HG03565 (cell line): ENCODE results near the gene RBMS1.
"Not testable (repeated sequence)": the region's sequence is repeated elsewhere in the genome, so short reads cannot be mapped to it uniquely, and the experiment has no call there.

ENCODE experiments used
- ATAC-seq: cut with Tn5 transposase; IDR thresholded peaks from one replicate; pipeline ENCODE4 v1.9.1; 2021; ENCODE audit warnings: mild to moderate bottlenecking, moderate library complexity; ENCODE audit not compliant: unreplicated experiment

Gene RBMS1

DNA sequence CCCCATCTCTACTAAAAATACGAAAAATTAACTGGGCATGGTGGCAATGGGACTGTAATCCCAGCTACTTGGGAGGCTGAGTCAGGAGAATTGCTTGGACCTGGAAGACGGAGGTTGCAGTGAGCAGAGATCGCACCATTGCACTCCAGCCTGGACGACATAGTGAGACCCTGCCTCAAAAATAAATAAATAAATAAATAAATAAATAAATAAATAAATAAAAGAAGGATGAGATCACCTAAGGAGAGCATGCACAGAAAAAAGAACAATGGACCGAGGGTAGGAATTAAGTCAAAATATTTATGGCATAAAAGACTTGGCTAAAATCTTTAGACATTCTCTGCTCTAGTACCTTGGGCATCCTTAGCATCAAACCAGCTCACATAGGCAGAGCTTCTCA, 8.9 kb upstream of the RBMS1 start:
- ATAC-seq: no peak

DNA sequence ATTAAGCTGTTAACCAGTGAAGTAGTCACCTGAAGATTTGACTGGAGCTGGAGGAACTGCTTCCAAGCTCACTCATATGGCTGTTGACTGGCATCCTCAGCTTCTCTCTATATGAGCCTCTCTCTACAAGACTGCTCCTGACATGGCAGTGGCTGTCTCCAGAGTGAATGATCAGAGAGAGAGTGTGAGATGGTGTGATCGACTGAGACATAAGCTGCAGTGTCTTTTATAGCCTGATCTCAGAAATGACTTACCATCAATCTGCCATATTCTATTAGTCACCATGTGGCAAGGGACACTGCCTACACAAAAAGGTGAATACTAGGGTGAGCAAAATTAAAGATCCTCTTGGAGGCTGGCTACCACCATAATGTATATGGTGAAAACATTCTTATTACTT, 7.8 kb upstream of the RBMS1 start:
- no peak for ATAC-seq

DNA sequence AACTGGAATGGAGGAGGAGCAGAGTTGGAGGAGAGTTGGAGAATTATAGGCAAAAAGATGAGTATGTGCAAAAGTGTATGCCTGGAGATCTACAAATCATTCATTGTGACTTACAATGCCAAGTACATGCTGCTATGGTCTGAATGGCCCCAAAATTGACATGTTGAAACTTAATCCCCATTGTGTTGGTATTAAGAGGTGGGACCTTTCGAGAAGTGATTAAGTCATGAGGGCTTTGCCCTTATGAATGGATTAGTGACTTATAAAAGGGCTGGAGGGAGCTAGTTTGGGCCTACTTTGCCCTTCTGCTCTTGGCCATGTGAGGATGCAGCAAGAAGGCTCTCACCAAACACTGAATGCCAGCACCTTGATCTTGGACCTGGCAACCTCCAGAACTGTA, 6.3 kb upstream of the RBMS1 start:
- no peak for ATAC-seq

DNA sequence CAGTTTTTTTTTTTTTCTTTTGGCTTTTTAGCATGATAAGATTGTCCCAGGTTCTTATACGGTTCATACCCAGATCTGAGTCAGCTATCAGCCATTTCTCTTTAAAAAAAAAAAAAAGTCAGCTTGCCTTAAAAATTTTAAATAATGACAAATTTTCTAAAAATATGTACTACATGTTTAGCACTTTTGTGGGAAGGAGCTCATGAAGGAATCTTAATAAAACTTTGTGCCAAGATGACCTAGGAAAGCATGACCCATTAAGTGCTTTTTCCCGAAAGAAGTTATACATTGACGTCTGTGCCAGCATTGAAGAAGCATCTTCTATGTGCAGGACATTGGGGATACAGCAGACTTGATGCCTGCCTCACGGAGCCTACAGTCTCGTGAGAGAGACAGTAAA, 4.5 kb upstream of the RBMS1 start:
- ATAC-seq: no peak

DNA sequence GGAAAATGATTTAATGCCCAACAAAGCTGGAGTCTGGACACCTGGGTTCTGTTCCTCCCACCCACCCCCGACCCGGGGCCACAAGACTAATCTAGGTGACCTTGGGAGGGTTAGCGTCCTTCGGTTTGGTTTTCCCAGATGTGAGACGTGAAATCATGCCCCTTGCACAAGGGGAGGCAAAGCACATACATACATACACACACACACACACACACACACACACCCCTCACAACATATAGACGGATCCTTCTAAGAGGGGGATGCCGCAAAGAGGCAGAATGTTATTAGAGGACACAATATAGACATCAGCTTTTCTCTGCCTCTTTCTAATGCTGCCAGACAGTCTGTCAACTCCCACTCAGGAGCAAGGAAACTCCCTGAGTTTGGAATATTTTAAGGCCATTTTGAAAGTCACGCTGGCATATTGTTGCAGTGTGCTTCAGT, 616 bp upstream of the RBMS1 start:
- no peak for ATAC-seq

DNA sequence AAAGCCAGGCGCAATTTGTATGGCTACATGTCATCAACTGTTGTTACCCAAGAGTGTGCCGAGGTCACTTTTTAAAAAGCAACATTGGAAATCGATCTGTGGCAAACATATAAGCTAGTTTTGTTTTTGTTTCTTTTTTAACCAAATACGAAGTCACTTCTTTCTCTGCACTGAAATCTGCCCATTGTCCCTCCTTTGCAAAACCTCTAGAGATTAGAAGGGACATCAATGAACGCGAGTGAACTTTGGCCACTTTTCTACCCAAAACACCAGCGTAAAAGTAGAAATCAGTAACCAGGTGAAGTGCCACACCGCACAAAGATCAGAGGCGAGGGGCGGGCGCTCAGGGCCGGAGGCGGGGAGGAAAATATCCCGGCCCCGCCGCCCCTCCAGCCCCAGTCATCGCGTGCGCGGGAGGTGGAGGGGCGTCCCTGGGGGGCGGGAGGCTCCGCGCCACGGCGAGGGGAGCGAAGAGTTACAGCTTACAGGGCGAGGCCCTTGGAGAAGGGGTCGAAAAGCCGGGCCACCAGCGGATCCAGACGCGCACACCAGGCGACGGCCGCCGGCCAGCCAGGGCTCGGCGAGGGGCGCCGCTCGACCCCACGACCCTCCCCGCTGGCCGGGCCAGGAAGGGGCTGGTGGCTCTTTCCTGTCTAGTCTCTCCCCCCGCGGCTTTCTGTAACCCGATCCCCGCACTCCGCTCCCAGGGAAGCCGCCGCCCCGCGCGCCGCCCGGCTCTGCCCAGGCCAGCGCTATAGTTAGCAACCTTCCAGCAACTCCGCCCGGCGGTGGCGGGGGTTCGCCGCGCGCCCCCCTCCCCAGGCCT, 993 bp downstream of the RBMS1 start:
- ATAC-seq: no peak

DNA sequence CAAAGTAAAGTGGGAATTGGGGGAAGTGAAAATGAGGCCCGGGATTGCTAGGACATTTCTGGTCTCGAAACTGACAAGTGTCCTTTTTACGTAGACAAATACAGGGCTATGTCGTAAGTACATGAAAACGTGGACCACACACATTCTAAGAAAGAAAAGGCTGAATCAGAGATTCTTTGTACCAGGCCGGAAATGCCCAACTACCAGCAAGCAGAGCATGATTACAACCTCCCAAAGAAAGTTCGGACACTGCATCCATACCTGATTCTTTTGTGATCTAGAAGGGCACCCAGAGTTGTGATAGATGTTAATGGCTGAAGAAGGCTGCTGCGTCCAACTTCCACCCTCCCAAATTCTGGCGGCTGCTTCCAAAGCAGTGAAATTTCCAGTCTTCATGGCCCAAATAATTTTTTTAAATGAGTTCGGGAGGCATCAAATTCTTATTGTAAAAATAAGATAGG, 1.7 kb downstream of the RBMS1 start:
- no peak for ATAC-seq

DNA sequence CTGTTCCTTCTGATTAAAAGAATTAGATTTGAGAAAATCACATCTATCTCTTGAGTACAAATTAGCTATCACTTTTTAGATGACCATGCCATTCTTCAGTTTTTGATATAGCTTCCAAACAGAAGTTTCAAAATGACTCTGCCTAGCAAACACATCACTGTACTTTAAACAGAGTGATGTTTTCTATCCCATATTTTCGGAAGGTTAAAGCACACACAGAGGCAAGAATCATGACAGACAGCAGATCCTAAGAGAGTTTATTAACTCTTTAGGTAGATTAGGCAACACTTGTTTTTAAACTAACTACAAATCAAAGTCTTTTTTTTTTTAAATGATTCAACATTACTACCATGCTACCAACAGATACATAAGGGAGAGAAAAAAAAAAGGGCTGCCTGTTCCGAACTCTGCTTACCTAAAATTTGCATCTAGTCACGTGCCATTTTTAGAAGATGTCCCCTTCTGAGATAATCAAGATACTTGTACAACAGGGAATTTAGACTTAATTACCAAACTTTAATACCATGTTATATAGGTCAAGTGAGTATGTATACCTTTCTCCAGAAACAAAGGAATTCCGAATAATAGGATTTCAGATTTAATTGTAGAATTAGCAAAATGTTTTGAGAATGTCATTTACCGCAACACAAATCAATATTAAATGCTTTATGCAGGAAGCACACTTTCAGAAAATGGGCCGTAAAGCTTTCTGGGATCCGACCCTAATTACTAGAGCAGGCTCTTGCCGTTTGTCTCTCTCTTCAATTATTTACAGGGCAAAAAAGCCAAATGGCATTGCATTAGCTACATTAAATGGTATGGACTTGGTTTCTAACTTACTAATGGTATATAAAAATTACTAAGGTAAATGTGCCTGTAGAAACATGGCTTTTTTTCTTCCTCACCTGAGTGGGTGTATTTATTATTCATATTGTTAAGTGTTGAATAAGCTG, 2.6 kb downstream of the RBMS1 start:
- ATAC-seq: no peak

DNA sequence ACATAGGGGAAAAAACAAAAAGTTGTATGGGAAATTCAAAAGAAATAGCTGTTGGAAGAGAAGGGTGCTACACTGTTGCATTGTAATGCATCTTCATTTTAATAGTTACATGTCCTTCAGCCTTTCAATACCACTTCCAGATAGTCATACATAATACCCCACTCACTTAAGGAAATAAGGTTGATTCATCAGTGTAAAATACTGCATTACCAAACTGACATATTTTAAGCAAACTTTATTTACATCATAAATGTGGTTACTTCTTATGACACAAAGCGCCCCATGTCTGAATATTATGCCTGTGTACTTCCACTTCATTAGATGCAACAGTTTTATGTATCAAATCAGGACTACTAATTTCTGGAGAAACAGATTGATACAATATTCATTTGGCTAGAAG, 4.5 kb downstream of the RBMS1 start:
- no peak for ATAC-seq

DNA sequence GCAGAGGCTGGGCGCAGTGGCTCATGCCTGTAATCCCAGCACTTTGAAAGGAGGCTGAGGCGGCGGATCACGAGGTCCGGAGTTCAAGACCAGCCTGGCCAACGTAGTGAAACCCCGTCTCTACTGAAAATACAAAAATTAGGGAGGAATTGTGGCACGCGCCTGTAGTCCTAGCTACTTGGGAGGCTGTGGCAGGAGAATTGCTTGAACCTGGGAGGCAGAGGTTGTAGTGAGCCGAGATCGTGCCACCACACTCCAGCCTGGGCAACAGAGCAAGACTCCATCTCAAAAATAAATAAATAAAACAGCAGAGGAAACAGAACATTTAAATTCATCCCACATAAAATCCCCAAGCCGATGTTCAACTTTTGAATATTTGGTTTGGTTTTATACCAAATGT, 5.3 kb downstream of the RBMS1 start:
- not testable (repeated sequence) for ATAC-seq

DNA sequence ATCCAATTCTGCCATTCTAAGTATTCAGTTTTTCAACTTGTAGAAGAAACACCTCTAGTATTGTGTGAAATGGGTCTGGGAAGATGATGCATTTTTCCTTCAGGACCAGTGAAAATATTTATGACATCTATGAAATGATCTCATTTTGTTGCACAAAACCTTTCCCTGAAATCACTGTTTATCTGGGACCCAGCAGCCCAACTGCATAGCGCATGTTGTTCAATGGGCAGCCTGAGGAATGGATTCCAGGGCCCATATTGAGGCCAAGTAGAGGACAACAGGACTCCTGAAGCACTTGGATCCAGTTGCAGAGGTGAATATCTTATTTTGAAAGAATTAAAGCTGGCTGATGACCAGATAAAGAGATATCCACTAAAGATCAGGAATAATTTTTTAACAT, 7.3 kb downstream of the RBMS1 start:
- ATAC-seq: no peak

DNA sequence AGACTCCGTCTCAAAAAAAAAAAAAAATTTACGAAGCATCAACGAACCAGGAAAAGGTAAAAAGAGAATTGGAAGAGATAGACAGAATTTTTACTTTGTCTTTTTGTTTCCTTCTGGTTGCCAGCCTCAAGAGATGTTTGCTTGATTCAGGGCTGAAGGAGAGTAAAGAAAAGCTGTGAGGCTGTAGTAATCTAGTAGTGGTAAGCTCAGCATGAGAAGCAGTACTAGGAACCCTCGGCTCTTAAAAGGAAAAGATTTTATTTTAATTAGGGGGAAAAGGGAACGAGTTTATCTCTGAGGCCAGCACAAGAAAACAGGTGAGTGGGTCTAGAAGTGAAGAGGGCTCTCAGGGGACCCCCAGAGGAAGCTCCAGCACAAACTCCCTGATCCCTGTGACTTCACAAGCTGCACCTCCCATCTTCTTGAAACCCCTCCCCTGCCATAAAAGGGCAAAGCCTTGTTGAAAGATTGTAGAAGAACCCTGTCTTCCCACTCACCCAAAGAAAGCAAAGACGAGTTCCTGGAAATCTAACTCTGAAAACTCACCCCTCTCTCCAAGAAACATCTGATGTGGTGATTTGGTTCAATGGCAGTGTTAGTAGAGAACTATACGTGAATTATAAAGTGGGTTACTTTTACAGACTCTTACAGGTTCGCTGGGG, 8.6 kb downstream of the RBMS1 start:
- ATAC-seq: no peak

DNA sequence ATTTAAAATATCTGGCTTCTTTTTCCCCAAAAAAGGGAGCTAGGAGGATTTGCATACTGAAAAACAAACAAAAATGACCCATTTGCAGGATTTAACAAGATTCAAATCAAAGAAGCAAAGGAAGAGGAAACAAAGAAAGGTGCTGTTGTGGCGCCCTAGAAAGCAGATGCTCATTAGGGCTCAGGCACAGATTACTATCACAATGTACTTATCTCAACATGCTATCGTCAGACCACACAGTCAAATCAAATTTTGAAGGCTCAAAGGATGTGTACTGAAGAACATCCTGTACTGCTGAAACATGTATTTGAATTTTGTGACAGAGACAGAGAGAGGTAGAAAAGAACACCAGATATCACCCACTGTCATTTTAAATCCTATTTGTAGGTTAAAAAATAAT, 10.9 kb downstream of the RBMS1 start:
- ATAC-seq: no peak

DNA sequence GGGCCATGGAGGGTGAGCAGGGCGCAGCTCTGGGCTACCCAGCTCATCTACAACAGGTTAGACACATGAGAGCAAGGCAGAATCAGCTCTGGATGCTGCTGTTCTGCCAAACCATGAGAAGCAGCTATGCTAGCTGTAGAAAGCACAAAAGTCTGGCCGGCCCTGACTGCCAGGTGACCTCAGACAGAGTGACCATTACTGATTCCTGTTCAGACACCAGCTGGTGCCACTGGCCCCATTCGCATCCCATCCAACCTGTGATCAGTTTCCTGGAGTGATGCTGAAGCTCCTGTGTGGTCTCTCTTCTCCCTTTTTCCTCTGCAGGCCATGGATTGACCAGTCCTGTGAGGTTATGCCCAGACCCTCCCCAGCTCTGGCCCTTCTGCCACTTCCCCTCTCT, 14.3 kb downstream of the RBMS1 start:
- ATAC-seq: no peak

DNA sequence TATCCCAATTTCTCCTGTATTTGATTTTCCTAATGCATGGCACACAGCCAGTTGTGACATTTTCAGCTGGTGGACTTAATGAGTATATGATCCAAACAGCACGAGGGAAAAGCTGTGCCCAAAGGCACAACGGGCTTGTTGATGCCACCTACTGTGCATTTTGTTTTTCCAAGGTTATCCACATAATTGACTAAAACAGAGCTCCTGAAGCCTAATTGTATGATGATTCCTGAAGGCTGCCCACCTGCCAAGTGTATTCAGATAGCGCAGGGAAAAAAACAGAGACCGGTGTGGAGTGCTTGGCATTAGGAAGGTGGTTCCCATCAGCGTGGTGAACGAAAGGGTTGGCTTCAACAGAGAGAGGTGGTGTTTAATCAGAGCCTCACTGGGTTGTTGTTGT, 14.9 kb downstream of the RBMS1 start:
- no peak for ATAC-seq

DNA sequence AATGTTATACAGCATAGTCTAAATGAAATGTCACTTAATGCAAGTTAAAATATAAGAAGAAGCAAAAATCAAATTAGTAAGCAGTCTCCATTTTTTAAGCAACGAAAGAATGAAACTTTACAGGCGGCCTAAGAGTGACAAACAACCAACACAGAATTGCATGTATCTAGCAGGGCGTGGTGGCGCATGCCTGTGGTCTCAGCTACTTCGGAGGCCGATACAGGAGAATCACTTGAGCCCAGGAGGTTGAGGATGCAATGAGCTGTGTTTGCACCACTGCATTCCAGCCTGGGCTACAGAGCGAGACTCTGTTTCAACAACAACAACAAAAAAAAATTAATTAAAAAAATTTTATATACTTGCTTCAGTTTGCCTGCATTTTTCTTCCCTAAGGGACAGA, 16.6 kb downstream of the RBMS1 start:
- ATAC-seq: no peak

DNA sequence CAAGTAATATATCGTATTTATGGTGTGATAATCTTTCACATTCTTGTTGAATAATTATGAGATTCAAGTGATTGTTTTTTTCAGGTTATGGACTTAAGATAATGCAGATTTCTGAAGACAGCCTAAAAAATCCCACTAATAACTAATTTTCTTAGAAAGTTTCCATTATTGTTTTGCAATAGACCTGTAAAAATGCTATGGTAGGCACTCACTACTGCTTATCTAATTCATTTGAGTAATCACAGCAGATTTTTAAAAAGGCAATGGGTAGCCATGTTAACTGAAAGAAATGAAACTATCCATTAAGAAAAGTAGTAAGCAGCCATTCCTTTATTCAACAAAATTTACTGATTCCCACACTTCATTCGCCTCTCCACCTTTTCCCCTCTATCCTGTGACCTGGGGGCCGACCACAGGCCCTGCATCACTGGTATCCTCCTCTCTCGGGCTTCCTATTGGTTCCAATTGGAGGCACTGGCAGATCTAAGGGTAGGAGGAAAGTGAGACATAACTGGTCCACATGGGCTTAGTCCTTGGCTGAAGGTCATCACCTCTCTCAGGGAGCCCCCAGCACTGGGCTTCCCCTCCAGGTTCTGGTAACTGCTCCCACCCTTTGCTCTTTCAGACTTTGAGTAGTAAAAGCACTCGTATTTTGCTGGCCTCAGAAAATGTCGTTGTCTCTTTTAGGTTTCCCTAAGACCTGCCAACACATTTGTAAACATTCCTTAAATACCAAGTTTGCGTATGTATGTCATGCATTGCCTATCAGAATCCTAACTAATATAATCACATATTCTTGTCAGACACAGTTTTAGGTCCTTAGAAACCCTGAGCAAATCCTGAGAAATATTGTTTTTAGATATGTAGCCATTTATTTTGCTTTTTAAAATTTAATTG, 18.5 kb downstream of the RBMS1 start:
- ATAC-seq: no peak

DNA sequence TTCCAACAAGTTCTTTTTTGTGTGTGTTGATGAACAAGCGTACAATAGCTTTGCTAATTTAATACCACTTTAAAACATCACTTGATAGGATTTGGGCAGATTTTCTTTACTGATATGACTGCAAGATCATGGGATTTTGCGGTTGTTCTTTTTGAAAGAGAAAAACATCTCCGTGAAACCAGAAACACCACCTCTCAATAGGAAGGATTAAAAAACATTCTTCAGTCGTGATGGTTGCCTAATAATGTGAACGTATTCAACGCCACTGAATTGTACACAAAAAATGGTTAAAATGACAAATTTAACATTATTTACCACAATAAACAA, 19.3 kb downstream of the RBMS1 start:
- ATAC-seq: no peak

DNA sequence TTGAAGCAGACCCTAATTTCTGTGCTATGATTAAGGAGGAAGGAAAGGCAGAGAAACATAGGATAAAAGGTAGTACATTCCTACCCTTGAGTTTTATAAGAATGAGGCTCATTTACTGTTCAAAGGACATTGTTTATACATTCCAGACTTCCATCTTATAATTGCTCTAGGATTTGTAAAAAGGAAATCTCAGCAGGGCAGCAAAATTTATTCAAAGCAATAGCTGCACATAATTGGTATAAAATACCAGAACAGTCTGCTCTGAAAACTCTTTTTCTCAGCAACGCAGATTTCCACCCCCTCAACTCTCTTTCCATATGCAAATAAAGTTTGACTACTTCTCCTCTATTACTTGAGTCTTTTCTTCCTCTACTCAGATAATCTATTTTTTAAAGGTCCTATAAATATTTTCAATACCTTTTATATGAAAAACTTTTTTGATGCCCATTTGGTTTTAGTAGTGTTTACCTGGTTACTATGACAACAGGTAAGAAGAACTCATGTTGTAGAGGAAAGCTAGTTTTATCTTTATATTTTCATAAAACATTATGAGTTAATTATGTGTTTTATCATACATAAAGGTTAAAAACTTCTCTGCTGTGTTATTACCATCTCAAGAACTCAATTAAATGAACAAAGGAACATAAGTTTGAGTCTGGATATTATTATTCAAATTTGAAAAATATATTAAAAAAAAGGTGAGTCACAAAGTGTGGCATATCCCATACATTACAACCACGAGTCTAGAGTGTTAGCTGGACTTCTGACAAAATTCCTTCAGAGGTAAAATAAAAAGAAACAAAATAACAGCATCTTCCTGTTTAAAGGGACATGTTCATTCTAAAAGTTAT, 19.9 kb downstream of the RBMS1 start:
- no peak for ATAC-seq

DNA sequence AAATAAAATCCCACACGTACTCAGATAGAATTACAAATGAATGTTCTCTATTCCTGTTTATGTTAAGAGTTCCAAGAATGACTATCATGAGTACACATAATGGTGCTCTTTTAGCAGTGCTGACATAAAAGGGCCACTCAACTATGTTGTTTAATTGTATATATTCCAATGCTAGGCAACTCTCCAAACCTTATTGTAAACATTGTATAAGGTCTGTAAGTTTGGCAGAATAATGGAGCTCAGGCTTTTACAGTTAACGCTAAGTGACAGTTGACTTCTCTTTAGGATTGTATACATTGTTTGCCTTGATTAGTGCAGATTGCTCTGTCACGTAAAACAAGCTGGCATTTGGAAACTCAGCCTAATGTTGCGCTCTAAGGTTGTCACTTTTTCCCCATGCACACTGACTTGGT, 20.8 kb downstream of the RBMS1 start:
- no peak for ATAC-seq
